Naive thymus-derived CD4-positive, alpha-beta T cell (primary cell): ENCODE results near the gene ZMYND8. TPM values are rescaled to one million over a fixed set of nuclear protein-coding genes. Genes with fewer than 3 reads are reported as not detected.

Source experiments
- microRNA-seq: library from miRNA; unstranded; fragments of <30 nt; microRNA quantifications from one replicate; pipeline ENCODE4 v1.2.0, GENCODE V29; 2022; ENCODE audit warnings: borderline microRNAs expressed
- polyA plus RNA-seq, 2 donors: library from polyadenylated mRNA; unstranded; fragments of 300-500 nt; fragmentation: Illumina TruSeq; gene quantifications; one replicate each; pipeline ENCODE4 v1.2.3, GENCODE V29; 2021
- total RNA-seq, 6 experiments: library from RNA in 5 of 6; stranded (reverse) in 5 of 6; gene quantifications; 1 replicate in 5 of 6; 2 replicates in 1 of 6; pipeline ENCODE4 v1.2.3 and lab custom pipeline; 2021 to 2026

Gene ZMYND8
- total and polyA plus RNA-seq, 7 experiments from 2014 or later, result 12.7 to 83.0 (median 63.7) TPM

Small RNAs within 50 kb of the gene (microRNA-seq; reads per million reads assigned to microRNA genes)
- gene MIR3616, result not detected

Other genes starting within 250 kb of the ZMYND8 start
- 100 to 1,000 TPM in 1 of 5 experiments, 10 to 100 TPM in 4; 75.0 to 115 (median 89.2) TPM for gene NCOA3, start 145.2 kb upstream of the ZMYND8 start, total RNA-seq
- gene NCOA3, start 145.2 kb upstream of the ZMYND8 start, polyA plus RNA-seq, result 10 to 100 TPM; 20.3 to 28.4 TPM